Trophoblast cell (in vitro differentiated cells and primary cell): ENCODE results near the gene PARD3B.

Source experiments
- DNase-seq, 2 donors: peaks; one replicate each; pipeline ENCODE4 v3.0.0-alpha.2; 2016
- H2AFZ ChIP-seq: 2 replicates; pipeline ENCODE4 v1.6.1; 2013; ENCODE audit warnings: low read length, moderate library complexity, mild to moderate bottlenecking; ENCODE audit not compliant: insufficient read depth, poor library complexity
- H2AK5ac ChIP-seq: 2 replicates; pipeline ENCODE4 v1.6.1; 2013; ENCODE audit warnings: mild to moderate bottlenecking, low read length
- H2BK120ac ChIP-seq: 2 replicates; pipeline ENCODE4 v1.6.1; 2013; ENCODE audit warnings: low read length, mild to moderate bottlenecking, moderate library complexity; ENCODE audit not compliant: insufficient read depth, poor library complexity
- H2BK12ac ChIP-seq: 2 replicates; pipeline ENCODE4 v1.6.1; 2013; ENCODE audit warnings: mild to moderate bottlenecking, low read length, moderate library complexity
- H2BK5ac ChIP-seq: 2 replicates; pipeline ENCODE4 v1.6.1; 2013; ENCODE audit warnings: low read length, low read depth, moderate library complexity, mild to moderate bottlenecking; ENCODE audit not compliant: poor library complexity
- H3K14ac ChIP-seq: 2 replicates; pipeline ENCODE4 v1.6.1; 2013; ENCODE audit warnings: mild to moderate bottlenecking, low read length
- H3K18ac ChIP-seq: 2 replicates; pipeline ENCODE4 v1.6.1; 2013; ENCODE audit warnings: mild to moderate bottlenecking, low read length
- H3K23ac ChIP-seq: 2 replicates; pipeline ENCODE4 v1.6.1; 2013; ENCODE audit warnings: low read length
- H3K27ac ChIP-seq: 2 replicates; pipeline ENCODE4 v1.5.1; 2013; ENCODE audit warnings: low read depth, mild to moderate bottlenecking, inconsistent platforms, low read length, moderate library complexity
- H3K27me3 ChIP-seq: 2 replicates; pipeline ENCODE4 v1.6.1; 2013; ENCODE audit warnings: inconsistent platforms, mild to moderate bottlenecking, low read length, moderate library complexity; ENCODE audit not compliant: insufficient read depth
- H3K36me3 ChIP-seq, 2 experiments: 1 replicate in 1 of 2; 2 replicates in 1 of 2; pipeline ENCODE4 v1.6.1; 2013; ENCODE audit warnings: low read length in 2 of 2, mild to moderate bottlenecking in 2 of 2, moderate library complexity in 1 of 2; ENCODE audit not compliant: insufficient read depth in 2 of 2, control insufficient read depth in 1 of 2
- H3K4ac ChIP-seq: 2 replicates; pipeline ENCODE4 v1.6.1; 2013; ENCODE audit warnings: low read depth, mild to moderate bottlenecking, low read length, moderate library complexity
- H3K4me1 ChIP-seq, 2 experiments: 1 replicate in 1 of 2; 2 replicates in 1 of 2; pipeline ENCODE4 v1.6.1; 2013; ENCODE audit warnings: low read length in 2 of 2, mild to moderate bottlenecking in 2 of 2, moderate library complexity in 1 of 2; ENCODE audit not compliant: insufficient read depth in 2 of 2, control insufficient read depth in 1 of 2
- H3K4me2 ChIP-seq: 2 replicates; pipeline ENCODE4 v1.6.1; 2013; ENCODE audit warnings: inconsistent platforms, mild to moderate bottlenecking, low read length, moderate library complexity
- H3K4me3 ChIP-seq: 2 replicates; pipeline ENCODE4 v1.5.1; 2013; ENCODE audit warnings: mild to moderate bottlenecking, low read depth, low read length, inconsistent platforms
- H3K79me1 ChIP-seq: one replicate; pipeline ENCODE4 v1.6.1; 2013; ENCODE audit warnings: low read length
- H3K79me2 ChIP-seq: 2 replicates; pipeline ENCODE4 v1.6.1; 2013; ENCODE audit warnings: low read length, mild to moderate bottlenecking; ENCODE audit not compliant: control insufficient read depth, insufficient read depth, poor library complexity
- H3K9ac ChIP-seq: 2 replicates; pipeline ENCODE4 v1.6.1; 2013; ENCODE audit warnings: mild to moderate bottlenecking, low read length
- H3K9me3 ChIP-seq: 2 replicates; pipeline ENCODE4 v1.6.1; 2013; ENCODE audit warnings: low read depth, mild to moderate bottlenecking, control low read depth, inconsistent platforms, low read length; ENCODE audit not compliant: insufficient read depth
- H4K12ac ChIP-seq: 2 replicates; pipeline ENCODE4 v1.6.1; 2013; ENCODE audit warnings: low read depth, mild to moderate bottlenecking, low read length, moderate library complexity
- H4K8ac ChIP-seq: 2 replicates; pipeline ENCODE4 v1.6.1; 2013; ENCODE audit warnings: low read depth, mild to moderate bottlenecking, low read length, moderate library complexity
- H4K91ac ChIP-seq: one replicate; pipeline ENCODE4 v1.6.1; 2013; ENCODE audit warnings: low read depth, mild to moderate bottlenecking, low read length, moderate library complexity
- WGBS: extraction: QIAGEN DNeasy Blood & Tissue Kit; methylation state at CpG from one replicate; pipeline ENCODE4 v1.1.7; 2013; ENCODE audit warnings: missing lambda C conversion rate; ENCODE audit not compliant: insufficient read length, insufficient coverage; ENCODE audit errors: extremely low coverage; 5-methylcytosine and 5-hydroxymethylcytosine counted together

PARD3B gene

GRCh38 chr2:205052781-205053180 is 507.5 kb downstream of the PARD3B start:
- Histone ChIP-seq H2BK12ac (no peak overlapping the region), H3K27me3 (no peaks in the 10 kb centered on the region), H4K8ac (no peak overlapping the region), H3K9ac (no peak overlapping the region), H3K4ac (no peak overlapping the region), H2AFZ (no peak overlapping the region), H4K91ac (no peak overlapping the region), H3K18ac (no peak overlapping the region), H3K4me2 (no peak overlapping the region), H3K27ac (no peak overlapping the region), H2BK5ac (no peak overlapping the region), H3K9me3 (no peaks in the 10 kb centered on the region), H3K14ac (no peak overlapping the region), H3K23ac (no peak overlapping the region), H3K4me1 (peaks cover 0 to 2% of the 10 kb centered on the region in 2 experiments), H3K36me3 (no peaks in the 10 kb centered on the region), H2AK5ac (no peak overlapping the region), H3K79me2 (no peaks in the 10 kb centered on the region), H3K79me1 (peaks cover 2% of the 10 kb centered on the region), H3K4me3 (no peak overlapping the region), H4K12ac (no peak overlapping the region), H2BK120ac (no peak overlapping the region)
- peak; percentile 58 to 61 for DNase-seq
- no CpG with 5 or more reads among the region's 2 CpGs for WGBS

- H3K36me3 ChIP-seq = no peaks in the 10 kb centered on the region
- no peak overlapping the region for H3K27ac ChIP-seq
- H3K9me3 ChIP-seq = no peaks in the 10 kb centered on the region
- no peak overlapping the region for H2BK120ac ChIP-seq
- H4K12ac ChIP-seq = no peak overlapping the region
- H2AK5ac ChIP-seq = no peak overlapping the region
- no peaks in the 10 kb centered on the region for H3K27me3 ChIP-seq
- no peak overlapping the region for H2BK5ac ChIP-seq
- peaks cover 2% of the 10 kb centered on the region for H3K79me1 ChIP-seq
- no peak overlapping the region for H3K4ac ChIP-seq
- H3K18ac ChIP-seq = no peak overlapping the region
- no peak overlapping the region for H4K91ac ChIP-seq
- no peak overlapping the region for H2AFZ ChIP-seq
- H3K14ac ChIP-seq = no peak overlapping the region
- no peaks in the 10 kb centered on the region for H3K79me2 ChIP-seq
- no peak overlapping the region for H3K4me3 ChIP-seq
- WGBS = no CpG with 5 or more reads among the region's 4 CpGs
- peak in 1 of 2 donors; percentile 47 for DNase-seq
- no peak overlapping the region for H3K23ac ChIP-seq
- H3K9ac ChIP-seq = no peak overlapping the region
- H3K4me1 ChIP-seq = peaks cover 0 to 2% of the 10 kb centered on the region in 2 experiments
- H2BK12ac ChIP-seq = no peak overlapping the region
- H4K8ac ChIP-seq = no peak overlapping the region
- H3K4me2 ChIP-seq = no peak overlapping the region
Observed at GRCh38 chr2:205053827-205054410, 508.6 kb downstream of the PARD3B start.

GRCh38 chr2:205054789-205055188 is 509.5 kb downstream of the PARD3B start:
- H3K14ac ChIP-seq = no peak overlapping the region
- no peaks in the 10 kb centered on the region for H3K9me3 ChIP-seq
- WGBS = no CpG with 5 or more reads among the region's 4 CpGs
- peaks cover 0 to 2% of the 10 kb centered on the region in 2 experiments for H3K4me1 ChIP-seq
- no peak overlapping the region for H4K12ac ChIP-seq
- no peak overlapping the region for H3K4ac ChIP-seq
- H2BK5ac ChIP-seq = no peak overlapping the region
- H3K27me3 ChIP-seq = no peaks in the 10 kb centered on the region
- no peak overlapping the region for H2AK5ac ChIP-seq
- H4K91ac ChIP-seq = no peak overlapping the region
- H3K4me3 ChIP-seq = no peak overlapping the region
- H3K18ac ChIP-seq = no peak overlapping the region
- H2BK120ac ChIP-seq = no peak overlapping the region
- H3K4me2 ChIP-seq = no peak overlapping the region
- peak; percentile 37 to 71 for DNase-seq
- no peaks in the 10 kb centered on the region for H3K36me3 ChIP-seq
- H3K23ac ChIP-seq = no peak overlapping the region
- H2AFZ ChIP-seq = no peak overlapping the region
- H3K27ac ChIP-seq = no peak overlapping the region
- no peak overlapping the region for H3K9ac ChIP-seq
- no peak overlapping the region for H2BK12ac ChIP-seq
- H3K79me2 ChIP-seq = no peaks in the 10 kb centered on the region
- no peak overlapping the region for H4K8ac ChIP-seq
- peaks cover 2% of the 10 kb centered on the region for H3K79me1 ChIP-seq

GRCh38 chr2:205055251-205055650 is 510.0 kb downstream of the PARD3B start:
- Histone ChIP-seq H3K4me1 (peaks cover 0 to 2% of the 10 kb centered on the region in 2 experiments), H3K79me2 (no peaks in the 10 kb centered on the region), H3K9ac (no peak overlapping the region), H3K36me3 (no peaks in the 10 kb centered on the region), H3K79me1 (peaks cover 2% of the 10 kb centered on the region), H3K14ac (no peak overlapping the region), H3K23ac (no peak overlapping the region), H2AK5ac (no peak overlapping the region), H4K91ac (no peak overlapping the region), H2BK120ac (no peak overlapping the region), H3K4ac (no peak overlapping the region), H3K4me3 (no peak overlapping the region), H3K4me2 (no peak overlapping the region), H2BK5ac (no peak overlapping the region), H3K9me3 (no peaks in the 10 kb centered on the region), H2AFZ (no peak overlapping the region), H3K18ac (no peak overlapping the region), H3K27ac (no peak overlapping the region), H3K27me3 (no peaks in the 10 kb centered on the region), H4K12ac (no peak overlapping the region), H2BK12ac (no peak overlapping the region), H4K8ac (no peak overlapping the region)
- DNase-seq = peak in 1 of 2 donors; percentile 37
- WGBS = no CpG with 5 or more reads among the region's 2 CpGs
